Measurements from ENCODE around the gene ZMIZ1.
"Not testable (repeated sequence)": the region's sequence is repeated elsewhere in the genome, so short reads cannot be mapped to it uniquely, and the experiment has no call there.

Gene ZMIZ1

GRCh38 chr10:79274279-79275104 is 205.7 kb downstream of the ZMIZ1 start:
- DNase-seq, result peak; percentile 81

- DNase-seq, result no peak
These were observed 206.3 kb downstream of the ZMIZ1 start for GRCh38 chr10:79275105-79275430.

GRCh38 chr10:79275431-79275851 is 206.7 kb downstream of the ZMIZ1 start:
- DNase-seq, result no peak

GRCh38 chr10:79277579-79278269 is 209.0 kb downstream of the ZMIZ1 start:
- DNase-seq, result no peak

GRCh38 chr10:79279047-79279446 is 210.3 kb downstream of the ZMIZ1 start:
- DNase-seq, result not testable (repeated sequence)

- no peak for DNase-seq
These were observed 212.2 kb downstream of the ZMIZ1 start for GRCh38 chr10:79280956-79281355.

GRCh38 chr10:79282388-79282787 is 213.6 kb downstream of the ZMIZ1 start:
- DNase-seq, result no peak

GRCh38 chr10:79283616-79284015 is 214.8 kb downstream of the ZMIZ1 start:
- no peak for DNase-seq

- no peak for DNase-seq
These were observed 215.5 kb downstream of the ZMIZ1 start for GRCh38 chr10:79284158-79284871.

- no peak for DNase-seq
These were observed 216.8 kb downstream of the ZMIZ1 start for GRCh38 chr10:79285315-79286197.

- DNase-seq, result no peak
These were observed 217.7 kb downstream of the ZMIZ1 start for GRCh38 chr10:79286318-79286951.

- DNase-seq, result no peak
These were observed 219.4 kb downstream of the ZMIZ1 start for GRCh38 chr10:79287973-79288723.

GRCh38 chr10:79289801-79290200 is 221.0 kb downstream of the ZMIZ1 start:
- DNase-seq, result no peak

GRCh38 chr10:79292026-79292766 is 223.4 kb downstream of the ZMIZ1 start:
- DNase-seq, result no peak

- no peak for DNase-seq
These were observed 224.4 kb downstream of the ZMIZ1 start for GRCh38 chr10:79292891-79293746.

GRCh38 chr10:79293841-79294581 is 225.2 kb downstream of the ZMIZ1 start:
- DNase-seq, result no peak

- no peak for DNase-seq
These were observed 226.8 kb downstream of the ZMIZ1 start for GRCh38 chr10:79295563-79295962.

- no peak for DNase-seq
These were observed 227.7 kb downstream of the ZMIZ1 start for GRCh38 chr10:79296431-79296830.
